Spleen (tissue), 7 donors: Measurements from ENCODE around the gene IFNA13.

Experiments used
- CTCF ChIP-seq, 11 experiments: fragments of 200-600 bp in 7 of 11; fragments of 450-650 bp in 4 of 11; sonication (generic) in 4 of 11; IDR thresholded peaks in 8 of 11; conservative IDR thresholded peaks in 3 of 11; 1 replicate in 7 of 11; 2 replicates in 4 of 11; pipeline versions ENCODE4 v1.4.0 to v1.8.0; 2016 to 2021; ENCODE audit warnings: antibody characterized with exemption in 11 of 11, inconsistent platforms in 4 of 11, mild to moderate bottlenecking in 1 of 11
- POLR2A ChIP-seq, 3 donors: fragments of 450-650 bp; IDR thresholded peaks; one replicate each; pipeline ENCODE4 v1.5.1; 2017; ENCODE audit warnings: antibody characterized with exemption in 3 of 3, mild to moderate bottlenecking in 1 of 3
- POLR2AphosphoS5 ChIP-seq, 3 donors: sonication (generic); formaldehyde crosslinking; IDR thresholded peaks; one replicate each; pipeline ENCODE4 v1.5.1; 2017; ENCODE audit warnings: antibody characterized with exemption in 3 of 3
- donor health status: DM: no; HTN: no; CAD: no; lungs with moderate emphysema.
- donor health status: DM: no; HTN: no; CAD: no.
- donor health status: DM: no; HTN: no; CAD: no.

- TF ChIP-seq CTCF (IDR thresholded peaks at IDR 0.05 in 8 of 11, conservative IDR thresholded peaks at IDR 0.05 in 3 of 11) (no peak), POLR2A (IDR thresholded peaks at IDR 0.05) (no peak), POLR2AphosphoS5 (IDR thresholded peaks at IDR 0.05) (no peak)
Observed at GRCh38 chr9:21413151-21413550, 45.3 kb upstream of the IFNA13 start.
